Renal pelvis (tissue), 4 donors: Measurements from ENCODE around the gene DMXL1. TPM values are rescaled to one million over a fixed set of nuclear protein-coding genes. Genes with fewer than 3 reads are reported as not detected.
"Not testable (repeated sequence)": the region's sequence is repeated elsewhere in the genome, so short reads cannot be mapped to it uniquely, and the experiment has no call there.

Experiments used
- DNase-seq: peaks from one replicate; pipeline ENCODE4 v3.0.0-alpha.2; 2013
- polyA plus RNA-seq, 3 donors: library from polyadenylated mRNA; unstranded; fragments of 120-200 nt; gene quantifications; one replicate each; pipeline ENCODE4 v1.2.1, GENCODE V29; 2013; ENCODE audit not compliant: insufficient read length in 3 of 3

The DMXL1 gene
- polyA plus RNA-seq, 3 donors = 41.6 to 59.9 (median 56.3) TPM

- peak; percentile 15 for DNase-seq
These were observed 7.1 kb upstream of the DMXL1 start for GRCh38 chr5:119063579-119064379.

- no peak for DNase-seq
These were observed 3.4 kb upstream of the DMXL1 start for GRCh38 chr5:119067450-119067849.

- DNase-seq = no peak
These were observed 384 bp upstream of the DMXL1 start for GRCh38 chr5:119070578-119070827.

- peak; percentile 15 for DNase-seq
These were observed 691 bp downstream of the DMXL1 start for GRCh38 chr5:119071561-119071995.

GRCh38 chr5:119072496-119072895 lies 1.6 kb downstream of the DMXL1 start:
- no peak for DNase-seq

GRCh38 chr5:119073746-119074337 lies 3.0 kb downstream of the DMXL1 start:
- not testable (repeated sequence) for DNase-seq

GRCh38 chr5:119074419-119074818 lies 3.5 kb downstream of the DMXL1 start:
- no peak for DNase-seq

- DNase-seq = not testable (repeated sequence)
These were observed 4.4 kb downstream of the DMXL1 start for GRCh38 chr5:119075269-119075668.

- DNase-seq = no peak
These were observed 5.2 kb downstream of the DMXL1 start for GRCh38 chr5:119076080-119076479.

GRCh38 chr5:119077444-119077843 lies 6.6 kb downstream of the DMXL1 start:
- DNase-seq = no peak

- DNase-seq = no peak
These were observed 7.4 kb downstream of the DMXL1 start for GRCh38 chr5:119078071-119078846.

GRCh38 chr5:119078861-119079260 lies 8.0 kb downstream of the DMXL1 start:
- DNase-seq = no peak

- no peak for DNase-seq
These were observed 8.5 kb downstream of the DMXL1 start for GRCh38 chr5:119079318-119079921.

GRCh38 chr5:119080936-119081335 lies 10.0 kb downstream of the DMXL1 start:
- no peak for DNase-seq

GRCh38 chr5:119082691-119083090 lies 11.8 kb downstream of the DMXL1 start:
- DNase-seq = no peak

GRCh38 chr5:119083679-119084078 lies 12.8 kb downstream of the DMXL1 start:
- DNase-seq = no peak

GRCh38 chr5:119088438-119088837 lies 17.6 kb downstream of the DMXL1 start:
- DNase-seq = no peak

- DNase-seq = no peak
These were observed 24.7 kb downstream of the DMXL1 start for GRCh38 chr5:119095611-119096010.

- no peak for DNase-seq
These were observed 35.1 kb downstream of the DMXL1 start for GRCh38 chr5:119105971-119106370.

- no peak for DNase-seq
These were observed 41.3 kb downstream of the DMXL1 start for GRCh38 chr5:119112151-119112550.

- DNase-seq = no peak
These were observed 46.4 kb downstream of the DMXL1 start for GRCh38 chr5:119117237-119117636.

- no peak for DNase-seq
These were observed 47.1 kb downstream of the DMXL1 start for GRCh38 chr5:119118000-119118399.

- DNase-seq = no peak
These were observed 50.0 kb downstream of the DMXL1 start for GRCh38 chr5:119120893-119121292.
